ENCODE results near the gene DTX4.
A peak's percentile ranks its signal among the peaks of the same experiment; 100 is the strongest.

The DTX4 gene

DNA sequence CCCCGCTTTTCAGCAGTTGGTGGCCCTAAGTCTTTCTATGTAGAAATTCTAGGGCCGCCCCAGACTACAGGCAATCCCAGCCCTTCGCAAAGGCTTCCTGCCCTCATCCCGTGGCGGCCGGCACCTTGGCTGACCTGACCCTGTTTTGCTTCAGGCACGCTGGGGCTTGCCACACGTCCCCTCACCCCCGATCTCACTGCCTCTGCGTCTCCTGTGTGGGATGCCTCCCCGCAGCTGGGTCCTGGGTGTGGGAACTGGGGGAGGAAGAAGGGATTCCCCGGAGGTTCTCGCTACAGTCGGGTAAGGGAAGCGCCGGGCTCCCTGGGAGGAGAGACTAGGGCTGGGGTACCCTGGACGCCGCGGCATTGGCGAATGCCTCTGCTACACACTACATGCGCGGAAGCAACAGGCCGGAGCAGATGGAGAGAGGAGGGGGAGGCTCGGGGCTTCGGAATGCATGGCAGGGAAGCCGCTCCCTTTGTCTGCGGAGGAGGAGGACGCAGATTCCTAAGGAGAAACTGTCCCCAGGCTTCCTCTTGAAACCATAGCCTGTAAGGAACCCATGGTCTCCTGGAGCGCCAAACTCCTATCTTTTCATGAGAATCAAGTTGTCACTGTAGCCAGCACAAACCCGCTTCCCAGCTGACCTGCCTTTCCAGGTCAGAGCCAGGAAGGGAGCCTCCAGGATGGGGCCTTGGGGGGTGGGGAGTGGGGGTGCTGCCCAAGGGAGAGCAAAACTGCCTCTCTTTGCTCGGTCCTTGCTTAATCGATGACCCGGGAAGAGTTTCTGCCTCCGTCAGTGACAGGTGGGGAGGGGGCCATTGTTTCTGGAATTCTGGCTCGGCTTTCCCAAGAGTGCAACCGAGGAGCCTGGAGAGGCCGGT lies 1.4 kb downstream of the DTX4 start:
- DNase-seq = no peak

DNA sequence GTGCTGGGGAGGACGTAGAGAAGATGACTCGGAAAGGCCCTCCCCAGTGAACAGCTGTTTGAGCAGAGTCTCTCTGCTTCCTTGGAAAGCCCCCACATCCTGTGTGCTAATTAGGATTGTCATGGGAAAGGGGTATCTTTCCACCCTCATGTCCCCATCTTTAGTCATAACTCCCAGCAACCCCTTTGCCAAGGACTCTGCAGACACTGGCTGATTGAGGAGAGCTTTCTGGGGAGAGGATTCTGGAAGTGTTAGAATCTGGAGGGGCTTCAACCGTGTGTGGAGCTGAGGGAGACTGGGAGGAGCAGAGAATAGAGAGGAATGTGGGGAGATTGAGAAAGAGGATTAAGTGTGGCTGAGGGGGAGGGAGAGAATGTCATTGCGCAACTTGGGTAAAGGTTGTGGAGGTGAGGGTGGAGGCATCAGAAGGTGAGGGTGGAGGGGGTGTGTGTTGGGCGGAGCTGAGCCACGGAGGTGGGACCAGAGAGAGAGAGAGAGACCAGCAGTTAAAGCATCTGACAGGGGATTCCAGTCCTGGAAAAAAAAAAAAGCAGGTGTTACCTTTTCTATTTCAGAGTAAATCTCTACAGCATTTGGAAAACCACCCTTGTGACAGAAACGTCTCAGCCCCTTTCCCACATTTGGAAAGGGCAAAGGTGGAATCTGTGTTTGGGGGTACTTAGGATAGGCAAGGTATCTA lies 2.2 kb downstream of the DTX4 start:
- no peak for DNase-seq

DNA sequence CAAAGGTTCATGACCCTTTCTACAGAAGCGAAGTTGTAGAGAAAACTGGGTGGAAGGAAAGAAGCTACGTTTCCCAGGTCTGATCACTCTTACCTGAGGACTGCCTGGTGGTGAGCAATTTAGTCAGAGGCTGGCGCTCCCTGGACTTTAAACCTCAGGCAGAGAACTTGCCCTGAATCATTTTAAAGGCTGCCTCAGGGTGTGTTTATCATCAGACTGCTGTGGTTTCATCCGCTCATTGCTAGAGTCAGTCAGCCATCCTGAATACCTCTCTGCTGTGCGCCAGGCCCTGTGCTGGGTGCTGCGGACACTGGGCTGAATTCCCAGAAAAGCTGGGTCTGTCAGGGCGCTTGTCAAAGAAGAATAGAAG lies 2.7 kb downstream of the DTX4 start:
- DNase-seq = no peak

DNA sequence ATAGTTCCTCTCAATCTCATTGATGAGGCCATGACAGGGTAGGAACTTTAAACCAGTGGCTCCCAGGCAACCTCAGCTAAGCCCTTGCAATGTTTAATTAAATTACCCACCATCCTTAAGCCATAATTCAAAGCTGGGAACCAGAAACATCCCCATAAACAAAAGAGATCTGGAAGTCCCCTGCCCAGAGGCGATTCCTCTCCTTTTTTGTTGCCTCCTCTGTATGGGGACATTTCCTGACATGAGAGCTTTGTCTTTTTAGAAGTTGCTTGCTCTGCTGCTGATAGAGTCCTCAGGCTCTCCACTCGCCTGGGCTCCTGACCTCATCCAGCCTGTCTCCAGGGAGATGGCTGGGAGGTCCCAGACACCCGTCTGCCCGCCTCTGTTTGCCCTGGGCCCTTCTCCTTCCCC lies 3.2 kb downstream of the DTX4 start:
- no peak for DNase-seq

DNA sequence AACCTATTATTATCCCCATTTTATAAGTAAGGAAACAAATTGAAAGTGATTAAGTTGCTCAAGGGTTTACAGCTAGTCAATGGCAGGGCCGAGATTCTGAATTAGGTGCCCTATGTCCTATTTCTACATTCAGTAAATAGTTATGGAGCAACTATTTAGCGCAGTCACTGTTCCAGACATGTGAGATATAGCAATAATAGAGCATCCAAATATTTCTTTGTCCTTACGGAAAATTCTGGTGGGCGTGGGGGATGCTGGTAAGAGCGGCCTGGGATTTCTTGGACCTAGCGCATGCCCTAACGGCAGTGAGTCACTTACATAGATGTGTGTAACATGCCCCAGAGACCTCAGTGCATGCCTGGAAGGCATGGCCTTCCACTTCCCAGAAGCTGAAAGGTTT lies 4.4 kb downstream of the DTX4 start:
- DNase-seq = no peak

DNA sequence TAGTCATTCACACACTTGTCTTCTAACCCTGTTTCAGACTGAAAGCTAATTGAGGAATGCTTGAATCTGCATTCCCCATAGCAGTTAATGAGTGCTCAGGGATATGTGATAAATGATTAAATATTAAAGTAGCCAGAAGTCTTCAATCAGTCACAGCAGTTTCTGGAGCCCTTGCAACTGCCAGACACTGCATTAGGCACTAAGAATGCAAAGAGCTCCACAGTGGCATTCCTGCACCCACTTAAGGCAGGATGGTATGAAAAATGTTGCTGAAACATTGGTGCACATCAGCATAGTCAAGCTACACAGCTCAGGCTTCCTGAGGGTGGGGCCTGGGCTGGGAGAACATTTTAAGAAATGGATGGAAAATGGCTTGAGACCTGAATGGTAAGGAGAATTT lies 6.5 kb downstream of the DTX4 start:
- no peak for DNase-seq

DNA sequence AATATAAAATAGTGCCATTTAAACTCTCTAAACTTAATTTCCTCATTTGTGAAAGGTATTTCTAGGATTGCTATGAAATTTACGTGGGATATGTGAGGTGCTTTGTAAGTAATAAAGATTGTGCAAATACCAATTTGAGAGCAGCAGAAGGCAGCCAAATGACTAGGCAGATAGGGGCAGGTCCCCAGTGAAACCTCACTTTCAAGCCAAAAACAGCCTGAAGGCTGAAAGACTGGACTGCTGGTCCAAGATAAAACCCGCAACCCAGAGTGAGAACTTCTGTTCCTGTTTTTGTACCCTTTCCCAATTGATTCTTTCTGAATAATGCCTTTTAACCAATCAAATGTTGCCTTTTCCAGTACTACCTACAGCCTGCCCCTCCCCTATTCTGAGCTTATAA lies 7.2 kb downstream of the DTX4 start:
- DNase-seq = no peak

DNA sequence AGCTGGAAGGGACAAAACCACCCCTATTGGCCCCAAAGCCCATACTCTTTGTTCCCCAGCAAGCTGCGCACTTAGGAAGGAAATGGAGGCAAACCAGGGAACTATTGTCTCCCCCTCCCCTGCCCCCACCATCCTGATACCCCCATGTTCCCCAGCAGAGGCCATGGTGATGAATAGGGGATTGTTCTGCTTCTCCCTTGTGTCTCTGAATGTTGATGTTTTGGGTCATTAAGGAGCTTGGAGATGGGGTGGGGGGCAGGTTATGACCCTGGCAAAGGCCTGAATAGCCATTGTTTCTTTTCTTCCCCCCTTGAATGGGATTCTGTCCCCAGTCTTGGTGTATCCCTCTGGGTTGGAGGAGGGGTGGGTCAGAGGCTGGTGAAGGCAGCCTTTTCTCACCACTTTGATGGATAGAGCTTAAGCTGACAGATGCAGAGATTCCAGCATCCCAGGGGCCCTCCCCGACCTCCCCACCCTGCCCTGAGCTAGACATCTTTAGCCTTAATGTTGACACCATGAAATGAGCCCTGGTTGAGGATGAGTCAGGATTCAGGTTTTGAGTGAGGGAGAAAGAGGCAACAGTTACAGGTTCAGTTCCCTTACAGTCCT lies 8.3 kb downstream of the DTX4 start:
- no peak for DNase-seq

DNA sequence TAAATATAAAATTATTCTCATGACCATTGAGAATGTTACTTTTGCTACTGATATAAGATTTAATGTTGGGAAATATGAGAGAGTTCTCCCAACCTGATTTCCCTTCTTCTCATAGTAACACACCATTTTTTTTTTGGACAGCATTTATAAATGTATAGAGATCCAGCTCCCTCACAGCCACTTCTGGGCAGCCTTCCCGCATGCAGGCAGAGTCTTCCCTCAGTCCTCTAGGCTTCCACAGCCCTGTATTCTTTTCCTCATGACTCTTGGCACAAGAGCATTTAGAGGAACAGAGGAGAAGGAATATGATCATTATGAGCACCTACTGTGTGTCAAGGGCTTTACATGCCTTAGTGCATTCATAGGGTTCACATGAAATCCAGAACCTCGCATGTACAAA lies 9.0 kb downstream of the DTX4 start:
- DNase-seq = no peak

DNA sequence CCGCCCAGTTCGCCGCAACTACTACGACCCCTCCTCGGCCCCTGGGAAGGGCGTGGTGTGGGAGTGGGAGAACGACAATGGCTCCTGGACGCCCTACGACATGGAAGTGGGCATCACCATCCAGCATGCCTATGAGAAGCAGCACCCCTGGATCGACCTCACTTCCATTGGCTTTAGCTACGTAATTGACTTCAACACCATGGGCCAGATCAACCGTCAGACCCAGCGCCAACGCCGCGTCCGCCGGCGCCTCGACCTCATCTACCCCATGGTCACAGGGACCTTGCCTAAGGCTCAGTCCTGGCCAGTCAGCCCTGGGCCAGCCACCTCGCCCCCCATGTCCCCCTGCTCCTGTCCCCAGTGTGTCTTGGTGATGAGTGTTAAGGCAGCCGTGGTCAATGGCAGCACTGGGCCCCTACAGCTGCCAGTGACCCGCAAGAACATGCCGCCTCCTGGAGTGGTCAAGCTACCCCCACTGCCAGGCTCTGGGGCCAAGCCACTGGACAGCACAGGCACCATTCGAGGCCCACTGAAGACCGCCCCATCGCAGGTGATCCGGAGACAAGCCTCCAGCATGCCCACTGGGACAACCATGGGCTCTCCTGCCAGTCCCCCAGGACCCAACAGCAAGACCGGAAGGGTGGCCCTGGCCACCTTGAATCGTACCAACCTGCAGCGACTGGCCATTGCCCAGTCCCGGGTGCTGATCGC lies 10.0 kb downstream of the DTX4 start:
- DNase-seq = no peak

DNA sequence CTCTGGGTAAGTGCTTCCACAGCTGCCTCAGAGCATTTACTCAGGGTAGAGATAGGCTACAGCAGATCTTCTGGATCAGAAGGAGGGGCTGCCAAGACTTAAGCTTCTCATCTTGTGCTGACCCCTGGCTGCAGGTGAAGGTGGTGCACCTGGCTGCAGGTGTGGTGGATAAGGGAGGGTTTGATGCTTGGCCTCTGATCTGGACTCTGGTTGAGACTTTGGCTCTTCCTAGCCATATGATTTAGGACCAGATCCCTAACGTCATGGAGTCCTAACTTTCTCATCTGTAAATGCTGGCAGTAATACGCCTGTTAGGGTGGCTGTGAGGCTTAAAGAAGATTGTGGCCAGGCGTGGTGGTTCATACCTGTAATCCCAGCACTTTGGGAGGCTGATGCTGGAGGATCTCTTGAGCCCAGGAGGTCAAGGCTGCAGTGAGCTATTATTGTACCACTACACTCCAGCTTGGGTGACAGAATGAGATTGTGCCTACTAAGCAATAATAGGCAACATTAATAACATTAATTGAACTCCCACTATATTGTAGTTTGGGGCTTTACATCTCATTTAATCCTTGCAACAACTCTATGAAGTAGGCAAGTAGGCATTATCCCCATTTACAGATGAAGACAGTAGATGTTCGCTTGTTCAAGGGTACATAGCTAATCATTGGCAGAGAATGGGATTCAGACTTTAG lies 10.7 kb downstream of the DTX4 start:
- no peak for DNase-seq

DNA sequence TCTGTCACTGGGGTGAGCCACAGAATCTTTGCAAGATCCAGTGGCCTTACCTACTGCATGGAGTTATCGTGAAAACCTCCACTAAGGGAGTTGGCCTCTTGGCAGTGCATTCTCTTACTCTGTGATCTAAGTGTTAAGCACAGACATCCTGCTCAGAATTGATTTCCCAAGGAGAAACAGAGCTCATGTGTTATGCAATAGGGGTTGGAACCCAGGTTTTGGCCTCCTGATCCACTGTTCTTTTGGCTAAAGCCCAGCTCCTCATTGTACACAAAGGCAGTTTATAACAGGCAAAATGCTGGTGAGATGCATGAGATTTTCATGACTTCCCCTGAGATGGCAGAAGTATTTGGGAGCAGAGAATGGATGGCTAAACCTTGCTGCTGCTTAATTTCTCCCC lies 11.8 kb downstream of the DTX4 start:
- no peak for DNase-seq

DNA sequence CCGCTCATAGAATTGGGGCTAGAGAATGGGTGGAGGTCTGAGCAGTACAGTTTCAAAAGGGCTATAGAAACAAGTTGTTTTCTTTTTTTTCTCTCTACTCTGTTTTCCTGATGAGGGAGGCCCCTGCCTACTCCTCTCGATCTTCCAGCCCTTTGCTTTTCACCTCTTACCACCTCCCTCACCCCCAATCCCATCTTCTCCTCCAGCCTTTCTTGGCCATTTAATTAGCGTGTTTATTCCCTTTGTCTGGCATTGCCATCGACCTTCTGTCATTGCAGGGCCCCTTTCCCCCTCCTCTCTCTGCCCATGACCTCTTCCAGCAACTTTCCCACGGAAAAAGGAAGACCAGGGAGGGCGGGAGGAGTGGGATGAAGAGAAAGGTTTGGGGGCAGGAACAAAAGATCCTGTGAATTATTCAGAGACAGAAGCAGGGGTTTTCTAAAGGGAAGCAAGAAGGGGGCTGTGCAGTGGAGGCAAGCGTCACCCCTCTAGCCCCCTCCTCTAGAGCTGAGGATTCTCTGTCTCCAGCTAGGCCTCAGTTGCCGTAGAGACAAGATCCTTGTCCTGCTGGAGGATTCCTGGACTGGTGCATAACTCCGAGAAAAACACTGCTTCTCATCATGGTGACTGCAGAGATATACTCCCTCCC lies 12.9 kb downstream of the DTX4 start:
- no peak for DNase-seq

DNA sequence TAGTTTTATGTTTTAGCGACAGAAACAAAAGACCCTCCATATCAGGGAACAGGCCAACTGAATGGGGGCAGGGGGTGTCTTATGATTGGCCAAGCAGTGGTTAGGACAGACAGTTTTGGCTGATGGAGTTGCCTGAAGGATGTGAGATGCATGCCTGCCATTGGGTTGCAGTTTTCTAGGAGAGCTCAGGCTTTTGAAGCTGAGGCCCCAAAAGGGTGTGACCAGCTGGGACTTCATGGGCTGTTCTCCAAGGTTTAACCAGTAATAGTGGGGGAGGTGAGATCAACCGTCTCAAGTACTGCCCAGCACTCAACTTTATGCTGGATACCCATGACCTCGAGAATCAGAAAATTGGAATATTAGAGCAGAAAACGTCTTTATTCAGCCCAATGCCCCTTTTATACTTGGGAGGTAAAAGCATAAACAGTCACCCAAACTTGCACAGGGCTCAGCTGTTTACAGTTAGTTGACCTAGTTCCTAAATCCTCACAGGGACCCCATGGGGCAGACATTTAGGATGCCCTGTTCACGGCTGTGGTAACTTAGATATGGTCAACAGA lies 13.5 kb downstream of the DTX4 start:
- no peak for DNase-seq

DNA sequence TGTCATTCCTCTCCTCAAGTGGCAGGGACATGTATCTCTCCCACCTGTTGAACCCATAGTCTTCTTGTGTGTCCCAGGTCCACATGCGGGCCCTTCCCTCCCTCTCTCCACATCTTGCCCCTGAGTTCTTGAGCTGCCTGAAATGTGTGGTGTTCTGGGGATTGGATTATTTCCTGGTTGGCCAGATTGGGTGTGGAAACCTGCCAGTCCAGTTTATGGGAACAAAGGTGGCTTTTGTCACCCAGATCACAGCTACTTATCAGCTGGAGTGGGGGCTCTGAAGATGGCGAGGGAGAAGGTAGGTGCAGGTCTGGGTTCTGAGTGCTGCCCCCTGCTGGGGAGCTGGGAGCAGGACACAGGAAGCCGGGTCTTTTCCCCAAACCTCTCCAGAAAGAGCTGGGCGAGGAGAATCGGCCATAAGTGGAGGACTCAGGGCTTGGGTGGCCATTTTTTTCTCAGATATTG lies 14.2 kb downstream of the DTX4 start:
- DNase-seq = peak; percentile 22

DNA sequence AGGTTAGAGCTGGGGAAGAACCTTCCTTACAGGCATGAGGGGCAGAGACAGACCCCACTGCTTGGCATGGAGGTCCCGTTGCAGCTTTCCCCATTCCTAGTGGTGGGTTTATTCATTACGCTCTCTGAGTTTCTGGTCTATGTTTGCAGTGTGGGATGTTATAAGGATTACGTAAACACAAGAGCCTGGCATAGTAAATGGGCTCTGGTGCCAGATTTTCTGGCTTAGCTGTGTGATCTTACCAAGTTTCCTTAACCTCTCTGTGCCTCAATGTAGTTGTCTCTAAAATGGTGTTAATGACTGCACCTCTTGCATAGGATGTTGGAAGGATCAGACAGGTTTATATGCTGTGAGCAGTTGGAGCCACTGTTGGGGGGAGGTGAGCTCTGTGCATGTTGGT lies 15.1 kb downstream of the DTX4 start:
- DNase-seq = no peak

DNA sequence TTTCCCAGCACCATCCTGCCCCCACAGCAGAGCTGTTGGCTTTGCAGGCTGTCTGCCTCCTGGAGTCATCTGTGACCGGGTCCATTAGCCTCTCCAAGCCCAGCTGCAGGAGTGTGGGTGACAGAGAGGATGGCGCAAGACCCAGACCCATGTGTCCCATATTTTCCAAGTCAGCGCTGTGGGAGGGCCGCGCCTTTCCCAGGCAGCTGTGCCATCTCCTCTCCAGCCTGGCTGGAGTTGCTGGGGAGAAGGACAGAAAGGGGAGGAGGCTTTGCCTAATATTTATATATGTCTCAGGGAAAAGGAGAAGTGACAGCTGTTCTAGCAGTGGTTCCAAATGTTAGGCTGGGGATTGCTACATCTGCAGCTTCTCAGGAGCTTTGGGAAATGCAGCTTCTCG lies 15.7 kb downstream of the DTX4 start:
- DNase-seq = no peak

DNA sequence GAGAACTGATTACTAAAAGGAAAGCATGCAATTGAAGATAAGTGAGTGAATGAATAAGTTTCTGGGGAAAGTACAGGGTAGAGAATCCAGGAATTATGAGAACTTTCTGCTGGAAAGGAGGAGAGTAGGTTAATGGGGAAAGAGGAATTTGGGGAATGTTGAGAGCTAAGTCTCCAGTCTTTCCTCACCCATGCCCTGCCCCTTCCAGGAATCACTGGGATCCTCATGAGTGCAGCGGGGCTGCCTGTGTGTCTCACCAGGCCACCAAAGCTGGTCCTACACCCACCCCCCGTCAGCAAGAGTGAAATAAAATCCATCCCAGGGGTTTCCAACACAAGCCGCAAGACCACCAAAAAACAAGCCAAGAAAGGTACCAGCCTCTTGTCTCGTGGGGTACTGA lies 17.0 kb downstream of the DTX4 start:
- DNase-seq = no peak

DNA sequence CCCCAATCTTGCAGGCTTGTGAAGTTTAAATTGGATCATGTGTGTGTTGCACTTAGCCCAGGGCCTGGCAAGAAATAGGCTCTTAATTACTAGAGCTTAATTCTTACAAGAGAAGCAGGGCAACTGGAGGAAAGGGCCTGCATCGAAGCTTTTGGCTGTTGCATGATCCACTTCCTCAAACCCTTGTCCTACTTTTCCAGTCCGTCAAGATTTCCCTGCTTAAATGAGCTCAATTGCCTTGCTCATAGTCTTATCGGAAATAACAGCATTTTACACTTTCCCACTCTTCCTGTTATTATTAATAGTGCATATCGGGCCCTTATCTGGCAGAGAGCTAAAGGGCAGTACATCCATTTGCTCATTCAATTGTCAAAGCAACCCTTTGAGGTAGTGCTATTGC lies 18.1 kb downstream of the DTX4 start:
- DNase-seq = no peak

DNA sequence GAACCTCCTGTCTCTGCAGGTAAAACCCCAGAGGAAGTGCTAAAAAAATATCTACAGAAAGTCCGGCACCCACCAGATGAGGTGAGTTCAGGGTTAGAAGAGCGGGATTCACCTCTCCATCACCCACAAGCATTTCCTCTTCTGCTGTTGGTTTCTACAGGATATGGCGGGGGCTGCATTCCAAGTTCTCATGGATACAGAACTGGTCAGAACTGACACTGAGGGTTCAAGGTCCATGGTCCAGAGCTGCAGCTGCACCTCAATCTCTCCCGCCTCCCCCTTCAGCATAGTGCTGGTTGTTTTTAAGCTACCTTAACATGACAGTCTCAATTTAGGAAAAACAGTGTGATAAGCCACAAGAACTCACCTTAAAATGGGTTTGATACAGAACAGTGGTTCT lies 19.2 kb downstream of the DTX4 start:
- DNase-seq = no peak

DNA sequence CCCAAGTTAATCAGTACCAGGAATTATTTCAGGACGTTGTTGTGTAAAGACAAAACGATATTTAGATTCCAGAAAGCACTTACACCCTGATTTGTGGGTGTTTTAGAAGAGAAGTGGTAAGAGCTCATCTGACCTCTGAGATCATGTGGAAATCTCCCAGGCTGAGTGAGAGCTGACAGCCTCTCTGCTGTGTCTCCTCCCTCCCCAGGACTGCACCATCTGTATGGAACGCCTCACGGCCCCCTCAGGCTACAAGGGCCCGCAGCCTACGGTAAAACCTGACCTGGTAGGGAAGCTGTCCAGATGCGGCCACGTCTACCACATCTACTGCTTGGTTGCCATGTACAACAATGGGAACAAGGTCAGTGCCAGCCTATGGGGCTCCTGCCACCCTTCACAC lies 20.0 kb downstream of the DTX4 start:
- no peak for DNase-seq

DNA sequence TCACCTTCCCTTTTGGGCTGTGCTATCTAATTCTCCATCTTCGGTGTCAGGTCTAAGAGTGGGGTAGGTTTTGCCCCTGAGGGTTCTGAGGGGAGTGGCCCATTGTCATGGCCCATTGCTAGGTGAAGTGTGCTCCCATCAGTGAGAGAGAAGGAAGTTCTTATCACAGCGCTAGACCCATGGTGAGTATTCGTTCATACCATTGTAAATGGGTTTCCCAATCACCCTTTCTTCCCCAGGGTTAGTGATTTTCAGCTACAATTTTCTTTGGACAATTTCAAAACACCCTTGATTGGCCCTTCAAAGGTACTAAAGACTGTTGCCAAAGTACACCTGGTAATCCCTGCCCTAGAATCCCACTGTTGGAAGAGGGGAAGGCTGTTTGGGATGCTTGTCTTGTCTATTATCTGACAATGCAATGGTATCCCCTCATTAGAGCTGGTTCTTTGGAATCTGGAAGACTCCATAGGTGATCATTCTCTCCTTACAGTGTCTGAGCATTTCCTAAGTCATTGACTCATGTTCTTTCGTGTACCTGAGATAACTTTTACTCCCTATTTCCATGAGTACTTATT lies 20.6 kb downstream of the DTX4 start:
- DNase-seq = no peak

Measured in activated effector memory CD4-positive, alpha-beta T cell treated with Interleukin-2 at 50 U/mL for 16 hours (primary cell).